ENCODE data around the gene MLXIP.
A peak's percentile ranks its signal among the peaks of the same experiment; 100 is the strongest.
"Not testable (repeated sequence)": the region's sequence is repeated elsewhere in the genome, so short reads cannot be mapped to it uniquely, and the experiment has no call there.

Gene MLXIP

GRCh38 chr12:122096591-122097149, 18.1 kb downstream of the MLXIP start:
- DNase-seq (ENCODE audit: low spot score) = no peak

DNA sequence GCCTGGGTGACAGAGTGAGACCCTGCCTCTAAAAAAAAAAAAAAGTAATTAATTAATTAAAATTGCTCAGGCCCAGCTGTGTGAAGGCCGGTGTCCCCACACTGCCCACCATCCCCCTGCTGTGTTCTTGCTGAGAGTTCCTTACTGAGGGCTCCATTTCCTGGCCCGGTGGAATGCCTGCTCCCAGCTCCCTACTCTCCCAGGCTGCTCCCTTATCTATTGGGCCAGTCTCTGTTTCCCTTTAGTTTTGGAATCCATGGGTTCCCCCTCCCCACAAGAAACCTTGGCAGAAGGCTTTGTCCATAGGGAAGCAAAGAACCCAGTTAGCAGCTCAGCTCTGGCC, 19.0 kb downstream of the MLXIP start:
- no peak for DNase-seq (ENCODE audit: low spot score)

DNA sequence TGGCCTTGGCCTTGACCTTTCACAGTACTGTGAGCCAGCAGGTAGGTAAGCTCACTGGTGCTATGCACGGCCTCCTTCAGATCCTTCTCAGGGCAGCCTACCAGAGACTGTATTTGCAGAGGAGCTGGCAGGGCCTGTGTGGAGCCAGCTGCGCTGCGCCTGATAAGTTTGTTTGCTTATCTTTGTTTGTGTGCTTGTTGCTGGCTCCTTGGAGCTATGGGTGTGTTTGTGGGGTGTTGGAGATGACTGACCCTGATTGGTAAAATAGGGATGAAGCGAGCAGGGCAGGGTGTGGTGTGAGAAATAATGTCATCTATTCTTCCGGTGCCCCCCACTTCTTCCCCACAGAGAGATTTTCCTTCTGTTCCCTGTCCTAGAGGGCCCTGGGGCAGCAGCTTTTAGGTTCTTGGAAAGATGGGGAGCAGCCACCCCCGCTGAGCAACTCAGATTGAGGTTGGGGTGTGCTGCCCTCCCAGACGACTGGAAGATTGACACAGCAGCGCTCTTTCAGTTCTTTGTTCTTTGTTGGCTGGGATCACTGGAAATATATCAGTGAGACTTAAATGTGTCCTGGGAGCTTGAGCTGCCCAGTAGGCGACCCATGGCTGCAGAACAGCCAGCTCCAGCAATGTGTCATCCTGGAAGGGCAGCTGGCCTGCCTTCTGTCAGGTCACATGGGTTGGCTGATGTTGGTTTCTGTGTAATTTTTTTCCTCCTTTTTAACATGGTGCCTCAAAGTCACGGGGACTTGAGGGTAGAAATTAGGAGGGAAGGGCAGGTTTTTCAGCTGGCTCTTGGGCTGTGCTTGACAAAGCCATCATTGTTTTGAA, 19.6 kb downstream of the MLXIP start:
- no peak for DNase-seq (ENCODE audit: low spot score)

GRCh38 chr12:122099280-122099749, 20.8 kb downstream of the MLXIP start:
- DNase-seq (ENCODE audit: low spot score) = no peak

- no peak for DNase-seq (ENCODE audit: low spot score)
These were observed 21.3 kb downstream of the MLXIP start for GRCh38 chr12:122099856-122100255.

- DNase-seq (ENCODE audit: low spot score) = no peak
These were observed 22.0 kb downstream of the MLXIP start for GRCh38 chr12:122100568-122100967.

- no peak for DNase-seq (ENCODE audit: low spot score)
These were observed 23.8 kb downstream of the MLXIP start for GRCh38 chr12:122102331-122102730.

DNA sequence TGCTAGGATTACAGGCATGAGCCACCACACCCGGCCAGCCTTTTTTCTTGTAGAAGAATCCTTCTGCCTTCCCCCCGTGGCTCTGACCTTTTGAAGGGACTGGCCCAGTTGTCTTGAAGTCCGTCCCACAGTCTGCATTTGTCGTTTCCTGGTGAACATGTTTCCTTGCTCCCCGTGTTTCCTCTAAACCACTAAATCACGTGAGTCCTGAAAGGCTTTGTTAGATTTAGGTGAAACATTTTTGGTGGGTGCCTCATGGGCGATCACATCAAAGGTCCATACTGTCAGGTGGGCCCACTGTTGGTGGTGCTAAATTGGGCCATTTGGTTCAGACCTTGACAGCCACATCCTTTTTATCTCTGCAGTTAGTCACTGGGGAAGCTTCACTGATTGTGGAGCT, 26.3 kb downstream of the MLXIP start:
- no peak for DNase-seq (ENCODE audit: low spot score)

DNA sequence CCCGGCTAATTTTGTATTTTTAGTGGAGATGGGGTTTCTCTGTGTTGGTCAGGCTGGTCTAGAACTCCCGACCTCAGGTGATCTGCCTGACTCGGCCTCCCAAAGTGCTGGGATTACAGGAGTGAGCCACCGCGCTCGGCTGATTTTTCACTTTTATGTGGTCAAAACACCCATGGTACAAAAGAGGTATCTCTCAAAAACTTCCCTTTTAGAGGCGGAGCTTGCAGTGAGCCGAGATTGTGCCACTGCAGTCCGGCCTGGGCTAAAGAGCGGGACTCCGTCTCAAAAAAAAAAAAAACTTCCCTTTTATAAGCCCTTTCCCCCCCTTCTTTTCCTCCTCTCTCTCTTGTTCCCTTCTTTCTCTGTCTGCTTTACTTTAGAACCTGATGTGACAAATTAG, 26.9 kb downstream of the MLXIP start:
- not testable (repeated sequence) for DNase-seq (ENCODE audit: low spot score)

DNA sequence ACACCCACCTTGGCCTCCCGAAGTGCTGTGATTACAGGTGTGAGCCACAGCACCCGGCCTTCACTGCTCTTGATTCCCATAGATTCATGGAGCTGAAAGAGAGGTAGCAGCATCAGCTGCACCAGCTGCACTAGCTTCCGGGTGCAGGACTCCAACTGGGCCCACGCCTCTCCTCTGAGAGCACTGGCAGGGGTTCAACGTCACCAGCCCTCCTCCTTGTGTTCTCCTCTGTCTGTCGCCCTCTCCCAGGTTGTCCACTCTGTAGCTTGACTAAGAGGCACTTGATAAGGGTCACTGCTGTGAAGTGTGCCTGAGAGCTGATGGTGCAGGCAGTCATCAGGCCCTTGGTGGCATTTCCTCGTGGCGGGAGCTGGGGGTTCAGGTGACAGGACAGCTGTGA, 28.3 kb downstream of the MLXIP start:
- no peak for DNase-seq (ENCODE audit: low spot score)

DNA sequence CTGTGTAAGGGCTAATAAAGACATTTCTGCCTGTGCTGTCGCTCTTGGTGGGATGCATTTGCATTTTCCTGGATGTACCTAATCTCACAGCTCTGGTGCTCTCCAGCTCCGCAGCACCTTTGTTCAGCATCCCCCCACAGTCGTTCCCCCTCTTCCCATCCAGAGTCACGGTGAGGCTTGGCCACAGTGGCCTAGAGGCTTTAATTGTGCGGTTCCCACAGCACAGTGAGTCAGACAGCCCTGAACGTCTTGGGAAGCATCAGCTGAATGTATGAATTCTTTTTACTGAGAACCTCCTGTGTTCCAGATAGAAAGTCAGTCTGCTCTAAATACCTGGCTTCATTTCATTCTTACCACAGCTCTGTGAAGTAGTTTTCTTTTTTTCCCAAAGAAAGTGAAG, 28.7 kb downstream of the MLXIP start:
- no peak for DNase-seq (ENCODE audit: low spot score)

- no peak for DNase-seq (ENCODE audit: low spot score)
These were observed 32.6 kb downstream of the MLXIP start for GRCh38 chr12:122111089-122111641.

- no peak for DNase-seq (ENCODE audit: low spot score)
These were observed 38.4 kb downstream of the MLXIP start for GRCh38 chr12:122116707-122117535.

GRCh38 chr12:122117979-122118378, 39.4 kb downstream of the MLXIP start:
- DNase-seq (ENCODE audit: low spot score) = no peak

- DNase-seq (ENCODE audit: low spot score) = not testable (repeated sequence)
These were observed 42.8 kb downstream of the MLXIP start for GRCh38 chr12:122121341-122121740.

DNA sequence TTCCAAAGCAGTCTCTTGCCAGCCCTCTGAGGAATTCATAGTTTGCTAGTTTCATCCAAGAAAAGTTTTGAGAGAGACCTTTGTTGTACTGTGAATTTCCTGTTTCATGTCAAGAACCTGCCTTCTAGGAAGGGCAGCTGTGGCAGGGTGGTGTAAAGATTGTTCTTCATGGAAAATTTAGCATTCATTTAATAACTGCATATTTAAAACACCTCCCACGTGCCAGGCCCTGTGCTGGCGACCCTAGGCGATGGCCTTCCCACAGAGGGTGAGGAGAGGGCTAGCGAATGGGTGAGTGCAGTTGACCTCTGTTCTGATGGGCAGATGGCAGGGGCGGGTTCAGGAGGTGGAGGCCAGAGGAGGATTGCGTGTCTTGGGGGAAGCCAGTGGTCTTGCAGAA, 43.2 kb downstream of the MLXIP start:
- DNase-seq (ENCODE audit: low spot score) = no peak

DNA sequence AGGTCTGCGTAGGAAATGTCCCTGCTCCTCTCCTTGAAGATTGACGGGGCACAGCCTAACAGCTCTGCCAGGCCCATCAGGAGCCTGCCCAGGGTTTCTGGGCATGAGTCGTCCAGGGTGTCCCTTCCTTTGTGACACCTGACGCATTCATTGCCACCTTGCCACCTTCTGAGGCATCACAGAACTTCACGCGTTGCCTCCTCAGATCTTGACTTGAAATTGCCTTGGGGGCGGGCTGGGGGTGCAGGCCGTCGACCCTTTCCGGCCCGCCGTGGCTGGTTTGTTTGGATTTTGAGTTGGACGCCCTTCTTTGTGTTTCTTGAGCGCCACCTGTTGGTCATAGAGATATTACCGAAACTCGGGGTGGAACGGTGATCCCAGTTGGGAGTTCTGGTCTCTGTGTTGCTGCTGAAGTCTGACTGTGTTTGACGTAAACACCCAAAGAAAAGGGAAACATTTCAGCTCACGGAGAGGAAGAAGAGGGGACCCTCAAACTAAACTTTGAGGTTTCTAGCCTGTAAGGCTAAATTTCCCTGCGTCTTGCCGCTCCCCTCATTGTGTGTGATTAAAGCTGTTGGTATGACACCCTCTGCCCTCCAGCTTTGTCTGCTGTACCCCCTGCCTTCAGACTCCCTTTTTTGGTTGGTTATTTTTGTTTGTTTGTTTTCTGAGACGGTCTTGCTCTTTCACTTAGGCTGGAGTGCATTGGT, 44.6 kb downstream of the MLXIP start:
- DNase-seq (ENCODE audit: low spot score) = peak; percentile 70

DNA sequence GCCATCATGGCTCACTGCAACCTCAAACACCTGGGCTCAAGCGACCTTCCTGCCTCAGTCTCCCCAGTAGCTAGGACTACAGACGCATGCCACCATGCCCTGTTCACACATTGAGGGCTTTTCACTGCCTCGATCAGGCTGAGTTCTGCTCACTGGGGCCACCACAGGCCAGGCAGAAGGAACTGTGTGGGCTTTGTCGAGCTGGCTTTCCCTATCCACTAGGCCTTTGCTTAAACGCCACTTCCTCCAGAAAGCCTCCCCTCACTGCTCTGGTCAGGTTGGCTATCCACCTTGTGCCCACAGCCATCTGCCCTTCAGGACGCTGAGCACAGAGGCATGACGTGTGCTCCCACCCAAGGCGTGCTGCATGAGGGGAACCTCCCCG, 45.2 kb downstream of the MLXIP start:
- DNase-seq (ENCODE audit: low spot score) = no peak

DNA sequence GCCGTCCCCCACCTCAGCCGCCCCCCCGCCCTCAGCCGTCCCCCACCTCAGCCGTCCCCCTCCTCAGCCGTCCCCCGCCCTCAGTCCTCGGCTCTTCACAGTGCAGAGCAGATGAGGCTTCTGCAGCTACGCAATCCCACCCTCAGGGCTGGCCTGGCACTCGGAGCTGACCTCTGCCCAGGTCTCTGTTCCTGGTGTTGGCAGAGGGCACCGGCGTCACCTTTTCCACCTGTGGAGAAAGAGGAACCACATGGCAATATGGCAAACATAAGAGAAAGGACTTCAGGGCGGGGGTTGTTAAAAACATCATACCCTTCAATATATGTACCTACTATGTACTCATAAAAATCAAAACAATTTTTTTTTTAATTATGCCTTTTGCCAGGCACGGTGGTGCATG, 45.8 kb downstream of the MLXIP start:
- DNase-seq (ENCODE audit: low spot score) = no peak

GRCh38 chr12:122125452-122126341, 47.1 kb downstream of the MLXIP start:
- DNase-seq (ENCODE audit: low spot score) = no peak

GRCh38 chr12:122126342-122126635, 47.7 kb downstream of the MLXIP start:
- no peak for DNase-seq (ENCODE audit: low spot score)
